ENCODE data around the gene UNC5C. TPM values are rescaled to one million over a fixed set of nuclear protein-coding genes. Genes with fewer than 3 reads are reported as not detected.

UNC5C gene
- total RNA-seq, 2 donors from 2014 or later = not detected

GRCh38 chr4:95550115-95550987, 1.6 kb upstream of the UNC5C start:
- no peak for ATAC-seq
- Mint-ChIP-seq H3K27ac (no peak overlapping the region), H3K9me3 (peaks cover 0 to 4% of the 10 kb centered on the region in 2 donors), H3K36me3 (peaks cover 0 to 5% of the 10 kb centered on the region in 2 donors)
- no peak for DNase-seq (ENCODE audit: low spot score in 2 of 2)

GRCh38 chr4:95549246-95550114, 707 bp upstream of the UNC5C start:
- Mint-ChIP-seq H3K36me3 (peaks cover 0 to 5% of the 10 kb centered on the region in 2 donors), H3K9me3 (peaks cover 0 to 2% of the 10 kb centered on the region in 2 donors), H3K27ac (no peak overlapping the region)
- ATAC-seq = peak; percentile 79 to 91
- DNase-seq (ENCODE audit: low spot score in 2 of 2) = peak in 1 of 2 donors; percentile 20

- peaks cover 0 to 5% of the 10 kb centered on the region in 2 donors for H3K36me3 Mint-ChIP-seq
- H3K9me3 Mint-ChIP-seq = no peaks in the 10 kb centered on the region
- DNase-seq (ENCODE audit: low spot score in 2 of 2) (peak in 1 of 2 donors; percentile 21), ATAC-seq (no peak)
- no peak overlapping the region for H3K27ac Mint-ChIP-seq
These were observed 880 bp downstream of the UNC5C start for GRCh38 chr4:95547715-95548471.

- no peak overlapping the region for H3K27ac Mint-ChIP-seq
- H3K9me3 Mint-ChIP-seq = no peaks in the 10 kb centered on the region
- peaks cover 0 to 5% of the 10 kb centered on the region in 2 donors for H3K36me3 Mint-ChIP-seq
- DNase-seq (ENCODE audit: low spot score in 2 of 2) (no peak), ATAC-seq (no peak)
These were observed 1.7 kb downstream of the UNC5C start for GRCh38 chr4:95546866-95547714.

GRCh38 chr4:95546221-95546620, 2.6 kb downstream of the UNC5C start:
- ATAC-seq (no peak), DNase-seq (ENCODE audit: low spot score in 2 of 2) (no peak)
- peaks cover 0 to 5% of the 10 kb centered on the region in 2 donors for H3K36me3 Mint-ChIP-seq
- no peaks in the 10 kb centered on the region for H3K9me3 Mint-ChIP-seq
- no peak overlapping the region for H3K27ac Mint-ChIP-seq

GRCh38 chr4:95545546-95545945, 3.2 kb downstream of the UNC5C start:
- ATAC-seq (no peak), DNase-seq (ENCODE audit: low spot score in 2 of 2) (no peak)
- Mint-ChIP-seq H3K36me3 (peaks cover 0 to 5% of the 10 kb centered on the region in 2 donors), H3K27ac (no peak overlapping the region), H3K9me3 (no peaks in the 10 kb centered on the region)

- ATAC-seq (no peak), DNase-seq (ENCODE audit: low spot score in 2 of 2) (no peak)
- no peak overlapping the region for H3K27ac Mint-ChIP-seq
- H3K36me3 Mint-ChIP-seq = no peaks in the 10 kb centered on the region
- no peaks in the 10 kb centered on the region for H3K9me3 Mint-ChIP-seq
These were observed 4.4 kb downstream of the UNC5C start for GRCh38 chr4:95544113-95545103.

- DNase-seq (ENCODE audit: low spot score in 2 of 2) (no peak), ATAC-seq (no peak)
- H3K27ac Mint-ChIP-seq = no peak overlapping the region
- no peaks in the 10 kb centered on the region for H3K9me3 Mint-ChIP-seq
- H3K36me3 Mint-ChIP-seq = no peaks in the 10 kb centered on the region
These were observed 6.7 kb downstream of the UNC5C start for GRCh38 chr4:95541889-95542607.

GRCh38 chr4:95541094-95541493, 7.7 kb downstream of the UNC5C start:
- no peak for ATAC-seq
- H3K36me3 Mint-ChIP-seq = no peaks in the 10 kb centered on the region
- no peak overlapping the region for H3K27ac Mint-ChIP-seq
- H3K9me3 Mint-ChIP-seq = no peaks in the 10 kb centered on the region
- no peak for DNase-seq (ENCODE audit: low spot score in 2 of 2)

- no peaks in the 10 kb centered on the region for H3K9me3 Mint-ChIP-seq
- no peak for ATAC-seq
- no peak overlapping the region for H3K27ac Mint-ChIP-seq
- no peaks in the 10 kb centered on the region for H3K36me3 Mint-ChIP-seq
- no peak for DNase-seq (ENCODE audit: low spot score in 2 of 2)
These were observed 8.5 kb downstream of the UNC5C start for GRCh38 chr4:95540227-95540626.

GRCh38 chr4:95539106-95539505, 9.7 kb downstream of the UNC5C start:
- DNase-seq (ENCODE audit: low spot score in 2 of 2) (no peak), ATAC-seq (no peak)
- Mint-ChIP-seq H3K27ac (no peak overlapping the region), H3K36me3 (no peaks in the 10 kb centered on the region), H3K9me3 (no peaks in the 10 kb centered on the region)

- no peaks in the 10 kb centered on the region for H3K36me3 Mint-ChIP-seq
- DNase-seq (ENCODE audit: low spot score in 2 of 2) (no peak), ATAC-seq (no peak)
- H3K27ac Mint-ChIP-seq = no peak overlapping the region
- no peaks in the 10 kb centered on the region for H3K9me3 Mint-ChIP-seq
These were observed 10.8 kb downstream of the UNC5C start for GRCh38 chr4:95537863-95538488.

GRCh38 chr4:95537191-95537590, 11.6 kb downstream of the UNC5C start:
- no peak for DNase-seq (ENCODE audit: low spot score in 2 of 2)
- H3K9me3 Mint-ChIP-seq = no peaks in the 10 kb centered on the region
- H3K36me3 Mint-ChIP-seq = no peaks in the 10 kb centered on the region
- ATAC-seq = no peak
- H3K27ac Mint-ChIP-seq = no peak overlapping the region

- DNase-seq (ENCODE audit: low spot score in 2 of 2) (no peak), ATAC-seq (no peak)
- no peak overlapping the region for H3K27ac Mint-ChIP-seq
These were observed 12.1 kb downstream of the UNC5C start for GRCh38 chr4:95536650-95537049.

More at GRCh38 chr4:95536650-95537049, 12.1 kb downstream of the UNC5C start:
- H3K9me3 Mint-ChIP-seq = no peaks in the 10 kb centered on the region
- H3K36me3 Mint-ChIP-seq = no peaks in the 10 kb centered on the region
